ENCODE data around the gene CDCA8.

GRCh38 chr1:37705399-37705798 lies 13.1 kb downstream of the CDCA8 start:
- no peak for TF ChIP-seq CREB3 (tag; conservative IDR thresholded peaks at IDR 0.05; ENCODE audit: low read depth)
- TF ChIP-seq YY1 (IDR thresholded peaks at IDR 0.05; ENCODE audit: borderline replicate concordance in 1 of 3, control insufficient read depth in 1 of 3, extremely low read depth in 1 of 3, insufficient read depth in 3 of 3, insufficient read length in 1 of 3, insufficient replicate concordance in 2 of 3, low read depth in 1 of 3, low read length in 2 of 3): no peak

All from K562 (cell line).